Cardiac fibroblast (primary cell): ENCODE data around the gene RDX.

Experiments
- DNase-seq, 2 donors: peaks; one replicate each; pipeline versions ENCODE4 v3.0.0 to v3.0.0-alpha.2; 2010; ENCODE audit warnings: low read depth in 2 of 2
- H3K4me3 ChIP-seq, 2 donors: replicated peaks in 1 of 2; 1 replicate in 1 of 2; 2 replicates in 1 of 2; pipeline ENCODE4 v1.5.1; 2011; ENCODE audit warnings: low read depth in 2 of 2, low read length in 2 of 2, mild to moderate bottlenecking in 2 of 2, moderate library complexity in 1 of 2
- CTCF ChIP-seq: IDR thresholded peaks from one replicate; pipeline ENCODE4 v1.5.1; 2011; ENCODE audit warnings: low read depth, mild to moderate bottlenecking, low read length, inconsistent platforms

Gene RDX

GRCh38 chr11:110148775-110149744 is 147.4 kb downstream of the RDX start:
- peak; percentile 82 to 89 for DNase-seq
- no peak overlapping the region for H3K4me3 ChIP-seq
- TF ChIP-seq CTCF = no peak

GRCh38 chr11:110147962-110148709 is 148.3 kb downstream of the RDX start:
- peak; percentile 87 to 91 for DNase-seq
- no peak overlapping the region for H3K4me3 ChIP-seq
- no peak for TF ChIP-seq CTCF

GRCh38 chr11:110141812-110142211 is 154.6 kb downstream of the RDX start:
- no peak for TF ChIP-seq CTCF
- no peak overlapping the region for H3K4me3 ChIP-seq
- peak in 1 of 2 donors; percentile 36 for DNase-seq

GRCh38 chr11:110134110-110134509 is 162.3 kb downstream of the RDX start:
- DNase-seq = peak in 1 of 2 donors; percentile 59
- H3K4me3 ChIP-seq = no peak overlapping the region
- TF ChIP-seq CTCF = no peak

- DNase-seq = no peak
- no peak overlapping the region for H3K4me3 ChIP-seq
- TF ChIP-seq CTCF = no peak
Measured at GRCh38 chr11:110133160-110133559, 163.3 kb downstream of the RDX start.

- no peak for DNase-seq
- H3K4me3 ChIP-seq = no peak overlapping the region
- no peak for TF ChIP-seq CTCF
Measured at GRCh38 chr11:110131386-110132123, 164.9 kb downstream of the RDX start.
